Measurements from ENCODE around the gene SLC25A12. TPM values are rescaled to one million over a fixed set of nuclear protein-coding genes. Genes with fewer than 3 reads are reported as not detected.

SLC25A12 gene
- total and polyA plus RNA-seq, 2 of the 13 experiments (the other 11 are each of a cell fraction or from before 2014, with no cell fraction given) = 8.1 to 15.9 TPM

Small RNAs within 50 kb of the gene (small RNA-seq; reads per million reads assigned to genes)
- 0 reads per million in 3 experiments for gene RNU6-182P (ENCODE audit: insufficient read depth in 2 of 3, insufficient read length in 3 of 3, low read depth in 2 of 3, low replicate concordance in 1 of 3)

Other genes with a start within 250 kb of the SLC25A12 start
- 84.0 and 125 TPM in 2 replicates for gene DYNC1I2, start 206.8 kb downstream of the SLC25A12 start, total RNA-seq (2016; rRNA removed; fragmentation: Illumina TruSeq; extraction: Trizol)
- gene DYNC1I2, start 206.8 kb downstream of the SLC25A12 start, polyA plus RNA-seq (2011; rRNA removed) = 77.9 and 99.8 TPM in 2 replicates
- 119 and 195 TPM in 2 replicates for gene HAT1, start 28.2 kb upstream of the SLC25A12 start, total RNA-seq (2016; rRNA removed; fragmentation: Illumina TruSeq; extraction: Trizol)
- 27.9 and 45.4 TPM in 2 replicates for gene HAT1, start 28.2 kb upstream of the SLC25A12 start, polyA plus RNA-seq (2011; rRNA removed)
- 14.0 and 14.7 TPM in 2 replicates for gene METAP1D, start 105.7 kb upstream of the SLC25A12 start, total RNA-seq (2016; rRNA removed; fragmentation: Illumina TruSeq; extraction: Trizol)
- gene METAP1D, start 105.7 kb upstream of the SLC25A12 start, polyA plus RNA-seq (2011; rRNA removed) = 19.0 and 21.6 TPM in 2 replicates
- 0.18 TPM in 1 of 2 replicates, not detected in the other for gene DLX1, start 191.3 kb upstream of the SLC25A12 start, total RNA-seq (2016; rRNA removed; fragmentation: Illumina TruSeq; extraction: Trizol)
- gene DLX1, start 191.3 kb upstream of the SLC25A12 start, polyA plus RNA-seq (2011; rRNA removed) = 0.69 and 0.86 TPM in 2 replicates
- 0.15 TPM in 1 of 2 replicates, not detected in the other for gene DLX2, start 208.7 kb upstream of the SLC25A12 start, total RNA-seq (2016; rRNA removed; fragmentation: Illumina TruSeq; extraction: Trizol)
- 0.07 TPM in 2 replicates for gene DLX2, start 208.7 kb upstream of the SLC25A12 start, polyA plus RNA-seq (2011; rRNA removed)